Testis (tissue), 2 donors: ENCODE data around the gene ARHGEF9.

ENCODE experiments used
- POLR2A ChIP-seq: fragments of 450-650 bp; IDR thresholded peaks from one replicate; pipeline ENCODE4 v1.6.1; 2017; ENCODE audit warnings: antibody characterized with exemption, mild to moderate bottlenecking, moderate library complexity
- TF ChIP-seq, protein P1 (sequence below), 3 experiments: fragments of 450-650 bp in 2 of 3; fragments of 200-600 bp in 1 of 3; sonication (generic) in 1 of 3; IDR thresholded peaks; one replicate each; pipeline ENCODE4 v1.5.1; 2016 to 2019; ENCODE audit warnings: antibody characterized with exemption in 3 of 3, mild to moderate bottlenecking in 2 of 3, moderate library complexity in 1 of 3

GRCh38 chrX:63747331-63747730 is 37.7 kb downstream of the ARHGEF9 start:
- no peak for TF ChIP-seq POLR2A
- TF ChIP-seq, protein P1, sequence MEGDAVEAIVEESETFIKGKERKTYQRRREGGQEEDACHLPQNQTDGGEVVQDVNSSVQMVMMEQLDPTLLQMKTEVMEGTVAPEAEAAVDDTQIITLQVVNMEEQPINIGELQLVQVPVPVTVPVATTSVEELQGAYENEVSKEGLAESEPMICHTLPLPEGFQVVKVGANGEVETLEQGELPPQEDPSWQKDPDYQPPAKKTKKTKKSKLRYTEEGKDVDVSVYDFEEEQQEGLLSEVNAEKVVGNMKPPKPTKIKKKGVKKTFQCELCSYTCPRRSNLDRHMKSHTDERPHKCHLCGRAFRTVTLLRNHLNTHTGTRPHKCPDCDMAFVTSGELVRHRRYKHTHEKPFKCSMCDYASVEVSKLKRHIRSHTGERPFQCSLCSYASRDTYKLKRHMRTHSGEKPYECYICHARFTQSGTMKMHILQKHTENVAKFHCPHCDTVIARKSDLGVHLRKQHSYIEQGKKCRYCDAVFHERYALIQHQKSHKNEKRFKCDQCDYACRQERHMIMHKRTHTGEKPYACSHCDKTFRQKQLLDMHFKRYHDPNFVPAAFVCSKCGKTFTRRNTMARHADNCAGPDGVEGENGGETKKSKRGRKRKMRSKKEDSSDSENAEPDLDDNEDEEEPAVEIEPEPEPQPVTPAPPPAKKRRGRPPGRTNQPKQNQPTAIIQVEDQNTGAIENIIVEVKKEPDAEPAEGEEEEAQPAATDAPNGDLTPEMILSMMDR (IDR thresholded peaks at IDR 0.05) = no peak
